CD14-positive monocyte (primary cell): ENCODE measurements around the gene SLC35D1. TPM values are rescaled to one million over a fixed set of nuclear protein-coding genes. Genes with fewer than 3 reads are reported as not detected.
A peak's percentile ranks its signal among the peaks of the same experiment; 100 is the strongest.

Experiments
- DNase-seq, 3 donors: peaks; one replicate each; pipeline ENCODE4 v3.0.0-alpha.2; 2011 to 2022
- H2AFZ ChIP-seq: 2 replicates; pipeline ENCODE4 v1.6.0; 2012; ENCODE audit warnings: mild to moderate bottlenecking, low read depth, low read length, inconsistent platforms; ENCODE audit not compliant: insufficient read depth, poor library complexity, severe bottlenecking
- H3K27ac ChIP-seq, 2 donors: 1 replicate in 1 of 2; 2 replicates in 1 of 2; pipeline ENCODE4 v1.5.1; 2012 to 2013; ENCODE audit warnings: low read length in 2 of 2, control low read depth in 1 of 2, inconsistent platforms in 1 of 2, low read depth in 1 of 2, mild to moderate bottlenecking in 1 of 2
- H3K27me3 ChIP-seq, 2 donors: one replicate each; pipeline versions ENCODE4 v1.6.0 to v1.6.1; 2011 to 2013; ENCODE audit warnings: low read length in 2 of 2; ENCODE audit not compliant: control insufficient read depth in 2 of 2, insufficient read depth in 2 of 2
- H3K36me3 ChIP-seq, 2 donors: replicated peaks in 1 of 2; 1 replicate in 1 of 2; 2 replicates in 1 of 2; pipeline versions ENCODE4 v1.5.1 to v1.6.1; 2012 to 2013; ENCODE audit warnings: low read length in 2 of 2, control low read depth in 1 of 2, inconsistent platforms in 1 of 2, mild to moderate bottlenecking in 1 of 2; ENCODE audit not compliant: insufficient read depth in 2 of 2, control insufficient read depth in 1 of 2
- H3K4me1 ChIP-seq, 2 donors: 1 replicate in 1 of 2; 2 replicates in 1 of 2; pipeline versions ENCODE4 v1.5.1 to v1.6.1; 2012 to 2013; ENCODE audit warnings: low read length in 2 of 2, control low read depth in 1 of 2, inconsistent platforms in 1 of 2, mild to moderate bottlenecking in 1 of 2, moderate library complexity in 1 of 2; ENCODE audit not compliant: insufficient read depth in 2 of 2, control insufficient read depth in 1 of 2
- H3K4me2 ChIP-seq: replicated peaks from 2 replicates; pipeline ENCODE3; 2012; ENCODE audit warnings: low read length, moderate library complexity, mild to moderate bottlenecking; ENCODE audit not compliant: poor library complexity, severe bottlenecking; ENCODE audit errors: extremely low read depth
- H3K4me3 ChIP-seq, 3 experiments: fragments of 200-600 bp in 1 of 3; sonication (generic) in 1 of 3; replicated peaks in 1 of 3; 1 replicate in 2 of 3; 2 replicates in 1 of 3; pipeline ENCODE4 v1.5.1; 2011 to 2013; ENCODE audit warnings: low read length in 3 of 3, mild to moderate bottlenecking in 3 of 3, control low read depth in 2 of 3, low read depth in 2 of 3, inconsistent platforms in 1 of 3, moderate library complexity in 1 of 3
- H3K79me2 ChIP-seq: 2 replicates; pipeline ENCODE4 v1.6.0; 2012; ENCODE audit warnings: mild to moderate bottlenecking, control low read depth, inconsistent platforms, low read length, moderate library complexity; ENCODE audit not compliant: insufficient read depth
- H3K9ac ChIP-seq: 2 replicates; pipeline ENCODE4 v1.6.0; 2017; ENCODE audit warnings: low read length, mild to moderate bottlenecking; ENCODE audit not compliant: insufficient read depth, poor library complexity, severe bottlenecking
- H3K9me3 ChIP-seq, 2 donors: replicated peaks in 1 of 2; 1 replicate in 1 of 2; 2 replicates in 1 of 2; pipeline versions ENCODE4 v1.5.1 to v1.6.1; 2012 to 2013; ENCODE audit warnings: low read length in 2 of 2, control low read depth in 1 of 2; ENCODE audit not compliant: control insufficient read depth in 1 of 2, insufficient read depth in 1 of 2
- H4K20me1 ChIP-seq: 2 replicates; pipeline ENCODE4 v1.6.0; 2012; ENCODE audit warnings: mild to moderate bottlenecking, low read length, control low read depth, moderate library complexity; ENCODE audit not compliant: insufficient read depth
- H3K27ac Mint-ChIP-seq, 7 donors: one replicate each; pipeline ENCODE4 v1.8.0; 2020; ENCODE audit warnings: mild to moderate bottlenecking in 7 of 7, mixed read lengths in 7 of 7, moderate library complexity in 6 of 7, inconsistent platforms in 2 of 7
- H3K27me3 Mint-ChIP-seq, 3 donors: one replicate each; pipeline ENCODE4 v1.8.0; 2021 to 2022; ENCODE audit warnings: low read depth in 3 of 3, mild to moderate bottlenecking in 3 of 3, mixed read lengths in 3 of 3, moderate library complexity in 3 of 3, inconsistent platforms in 1 of 3
- H3K36me3 Mint-ChIP-seq, 2 donors: one replicate each; pipeline ENCODE4 v1.8.0; 2020; ENCODE audit warnings: mixed read lengths in 2 of 2, inconsistent platforms in 1 of 2, mild to moderate bottlenecking in 1 of 2
- H3K4me1 Mint-ChIP-seq: one replicate; pipeline ENCODE4 v1.8.0; 2020; ENCODE audit warnings: mild to moderate bottlenecking, mixed read lengths
- H3K4me3 Mint-ChIP-seq, 2 donors: one replicate each; pipeline ENCODE4 v1.8.0; 2020; ENCODE audit warnings: mild to moderate bottlenecking in 2 of 2, mixed read lengths in 2 of 2, moderate library complexity in 1 of 2
- H3K9me3 Mint-ChIP-seq, 7 donors: one replicate each; pipeline ENCODE4 v1.8.0; 2020 to 2022; ENCODE audit warnings: mixed read lengths in 7 of 7, mild to moderate bottlenecking in 6 of 7, moderate library complexity in 6 of 7, inconsistent platforms in 2 of 7
- WGBS: methylation state at CpG from one replicate; pipeline ENCODE4 v1.1.5; 2013; ENCODE audit warnings: missing lambda C conversion rate; ENCODE audit not compliant: insufficient coverage; 5-methylcytosine and 5-hydroxymethylcytosine counted together
- intact Hi-C, 2 donors: fragments of 100-400 bp; cut with micrococcal nuclease; formaldehyde crosslinking; loops; one replicate each; pipeline versions ENCODE4 v1.15.0 to v1.15.1; 2023
- polyA plus RNA-seq, 3 donors: library from polyadenylated mRNA; depleted of rRNA in 1 of 3; unstranded in 2 of 3; stranded (reverse) in 1 of 3; fragments of 300-500 nt in 2 of 3; fragments of >200 nt in 1 of 3; fragmentation: Illumina TruSeq in 2 of 3; gene quantifications; 1 replicate in 2 of 3; 2 replicates in 1 of 3; pipeline ENCODE4 v1.2.3, GENCODE V29; 2012 to 2021
- TF ChIP-seq, protein P1 (sequence below): fragments of 200-600 bp; IDR thresholded peaks from one replicate; pipeline ENCODE4 v1.8.0; 2022; ENCODE audit warnings: antibody characterized with exemption, mild to moderate bottlenecking

The SLC35D1 gene
- polyA plus RNA-seq, 3 donors, result 2.2 to 3.3 (median 2.7) TPM

DNA sequence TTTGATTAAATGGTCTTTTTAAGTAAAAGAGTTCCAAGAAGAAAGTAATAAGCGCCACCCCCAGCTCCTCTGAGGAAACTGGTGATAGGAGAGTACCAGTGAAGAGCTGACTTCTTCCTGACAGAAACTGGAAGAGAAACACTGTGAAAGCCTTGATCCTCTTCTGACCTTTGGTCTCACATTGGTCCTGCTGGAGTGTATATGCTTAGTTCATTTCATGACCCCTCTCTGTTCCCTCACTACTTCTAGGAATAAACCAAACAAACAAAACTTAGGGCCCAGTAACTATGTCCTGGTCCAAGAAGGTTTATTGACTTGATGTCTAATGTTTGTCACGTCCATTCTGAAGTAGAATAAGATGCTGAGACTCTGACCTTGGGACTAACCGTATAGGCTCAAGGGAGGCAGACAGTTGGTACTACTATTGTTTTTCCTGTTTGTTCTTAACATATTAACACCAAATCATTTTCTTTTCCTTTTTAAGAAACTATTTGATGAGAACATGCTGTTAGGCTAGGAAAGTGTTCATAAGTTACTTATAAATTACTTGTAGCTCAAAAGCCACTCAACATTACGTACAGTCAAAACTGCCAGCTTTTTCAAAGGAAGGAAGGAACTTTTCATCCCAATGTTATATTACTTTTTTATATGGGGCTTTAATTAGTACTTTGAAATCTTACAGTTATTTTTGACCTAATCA is 71.2 kb downstream of the SLC35D1 start:
- Histone ChIP-seq H3K9me3 (no peaks in the 10 kb centered on the region), H4K20me1 (peaks cover 11% of the 10 kb centered on the region), H3K4me1 (peaks cover 0 to 4% of the 10 kb centered on the region in 2 donors), H3K9ac (no peak overlapping the region), H3K36me3 (peaks cover 95 to 99% of the 10 kb centered on the region in 2 donors), H3K79me2 (peaks cover 4% of the 10 kb centered on the region), H3K27me3 (no peaks in the 10 kb centered on the region), H3K27ac (peak overlapping the region in 1 of 2 donors; percentile 29), H3K4me3 (no peak overlapping the region), H2AFZ (no peak overlapping the region), H3K4me2 (no peak overlapping the region)
- intact Hi-C loops, result no loop called here
- Mint-ChIP-seq H3K27me3 (no peaks in the 10 kb centered on the region), H3K4me3 (no peak overlapping the region), H3K9me3 (peaks cover 0 to 2% (median 0%) of the 10 kb centered on the region in 7 donors), H3K4me1 (peaks cover 8% of the 10 kb centered on the region), H3K36me3 (peaks cover 43 to 83% of the 10 kb centered on the region in 2 donors), H3K27ac (peak overlapping the region in 1 of 7 donors; percentile 1)
- TF ChIP-seq, protein P1, sequence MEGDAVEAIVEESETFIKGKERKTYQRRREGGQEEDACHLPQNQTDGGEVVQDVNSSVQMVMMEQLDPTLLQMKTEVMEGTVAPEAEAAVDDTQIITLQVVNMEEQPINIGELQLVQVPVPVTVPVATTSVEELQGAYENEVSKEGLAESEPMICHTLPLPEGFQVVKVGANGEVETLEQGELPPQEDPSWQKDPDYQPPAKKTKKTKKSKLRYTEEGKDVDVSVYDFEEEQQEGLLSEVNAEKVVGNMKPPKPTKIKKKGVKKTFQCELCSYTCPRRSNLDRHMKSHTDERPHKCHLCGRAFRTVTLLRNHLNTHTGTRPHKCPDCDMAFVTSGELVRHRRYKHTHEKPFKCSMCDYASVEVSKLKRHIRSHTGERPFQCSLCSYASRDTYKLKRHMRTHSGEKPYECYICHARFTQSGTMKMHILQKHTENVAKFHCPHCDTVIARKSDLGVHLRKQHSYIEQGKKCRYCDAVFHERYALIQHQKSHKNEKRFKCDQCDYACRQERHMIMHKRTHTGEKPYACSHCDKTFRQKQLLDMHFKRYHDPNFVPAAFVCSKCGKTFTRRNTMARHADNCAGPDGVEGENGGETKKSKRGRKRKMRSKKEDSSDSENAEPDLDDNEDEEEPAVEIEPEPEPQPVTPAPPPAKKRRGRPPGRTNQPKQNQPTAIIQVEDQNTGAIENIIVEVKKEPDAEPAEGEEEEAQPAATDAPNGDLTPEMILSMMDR, result no peak
- no peak for DNase-seq
- WGBS, result no CpG with 5 or more reads among the region's 4 CpGs

- Mint-ChIP-seq H3K27me3 (no peaks in the 10 kb centered on the region), H3K4me3 (no peak overlapping the region), H3K9me3 (peaks cover 0 to 2% (median 0%) of the 10 kb centered on the region in 7 donors), H3K36me3 (peaks cover 42 to 83% of the 10 kb centered on the region in 2 donors), H3K4me1 (peaks cover 8% of the 10 kb centered on the region), H3K27ac (peak overlapping the region in 2 of 7 donors; percentile 17 to 33)
- Histone ChIP-seq H3K79me2 (peaks cover 4% of the 10 kb centered on the region), H4K20me1 (peaks cover 11% of the 10 kb centered on the region), H3K4me1 (peaks cover 0 to 4% of the 10 kb centered on the region in 2 donors), H3K4me3 (peak overlapping the region in 1 of 3 experiments; percentile 19), H2AFZ (peak overlapping the region; percentile 39), H3K36me3 (peaks cover 96 to 99% of the 10 kb centered on the region in 2 donors), H3K27me3 (no peaks in the 10 kb centered on the region), H3K27ac (peak overlapping the region in 1 of 2 donors; percentile 76), H3K9ac (peak overlapping the region; percentile 15), H3K9me3 (no peaks in the 10 kb centered on the region), H3K4me2 (peak overlapping the region; percentile 30)
- TF ChIP-seq, protein P1, result no peak
- WGBS, result 40% methylated on average over 1 of the region's 4 CpGs
- intact Hi-C loops, result no loop called here
- DNase-seq, result no peak
These were observed 72.3 kb downstream of the SLC35D1 start for GRCh38 chr1:66981679-66982078.
